GM19455 (cell line): Measurements from ENCODE around the gene CLASP1.
"Not testable (repeated sequence)": the region's sequence is repeated elsewhere in the genome, so short reads cannot be mapped to it uniquely, and the experiment has no call there.

ENCODE experiments used
- ATAC-seq: cut with Tn5 transposase; IDR thresholded peaks from one replicate; pipeline ENCODE4 v1.9.1; 2021; ENCODE audit not compliant: unreplicated experiment

Gene CLASP1

GRCh38 chr2:121625953-121626352, 23.3 kb downstream of the CLASP1 start:
- no peak for ATAC-seq

GRCh38 chr2:121617042-121617599, 32.1 kb downstream of the CLASP1 start:
- ATAC-seq: no peak

GRCh38 chr2:121613774-121614173, 35.5 kb downstream of the CLASP1 start:
- ATAC-seq: no peak

GRCh38 chr2:121613152-121613551, 36.1 kb downstream of the CLASP1 start:
- ATAC-seq: no peak

GRCh38 chr2:121611730-121612705, 37.2 kb downstream of the CLASP1 start:
- no peak for ATAC-seq

GRCh38 chr2:121611048-121611649, 38.1 kb downstream of the CLASP1 start:
- not testable (repeated sequence) for ATAC-seq

- not testable (repeated sequence) for ATAC-seq
These were observed 38.8 kb downstream of the CLASP1 start for GRCh38 chr2:121610487-121610874.

- no peak for ATAC-seq
These were observed 40.3 kb downstream of the CLASP1 start for GRCh38 chr2:121608967-121609366.

GRCh38 chr2:121608367-121608766, 40.9 kb downstream of the CLASP1 start:
- no peak for ATAC-seq

- ATAC-seq: no peak
These were observed 43.2 kb downstream of the CLASP1 start for GRCh38 chr2:121605820-121606733.

- ATAC-seq: no peak
These were observed 46.1 kb downstream of the CLASP1 start for GRCh38 chr2:121603185-121603584.

GRCh38 chr2:121599963-121600651, 49.2 kb downstream of the CLASP1 start:
- peak; percentile 53 for ATAC-seq

- no peak for ATAC-seq
These were observed 51.2 kb downstream of the CLASP1 start for GRCh38 chr2:121598087-121598486.

- ATAC-seq: no peak
These were observed 52.8 kb downstream of the CLASP1 start for GRCh38 chr2:121596221-121597080.

- no peak for ATAC-seq
These were observed 54.0 kb downstream of the CLASP1 start for GRCh38 chr2:121595012-121595891.

GRCh38 chr2:121591199-121591598, 58.1 kb downstream of the CLASP1 start:
- no peak for ATAC-seq

GRCh38 chr2:121588357-121588756, 60.9 kb downstream of the CLASP1 start:
- ATAC-seq: no peak

- no peak for ATAC-seq
These were observed 62.1 kb downstream of the CLASP1 start for GRCh38 chr2:121587131-121587530.
